ENCODE measurements around the gene LTB4R.

- TF ChIP-seq CTCF (IDR thresholded peaks at IDR 0.05) (no peak), POLR2AphosphoS5 (IDR thresholded peaks at IDR 0.05) (no peak), POLR2A (IDR thresholded peaks at IDR 0.05) (no peak)
Observed at GRCh38 chr14:24291446-24292117, 19.7 kb upstream of the LTB4R start.

All from upper lobe of left lung (tissue), 4 donors.